ENCODE measurements around the gene MANEAL. TPM values are rescaled to one million over a fixed set of nuclear protein-coding genes. Genes with fewer than 3 reads are reported as not detected.

The MANEAL gene
- total and polyA plus RNA-seq, 2 of the 13 experiments (the other 11 are each of a cell fraction or from before 2014, with no cell fraction given): 20.8 to 26.4 TPM

DNA sequence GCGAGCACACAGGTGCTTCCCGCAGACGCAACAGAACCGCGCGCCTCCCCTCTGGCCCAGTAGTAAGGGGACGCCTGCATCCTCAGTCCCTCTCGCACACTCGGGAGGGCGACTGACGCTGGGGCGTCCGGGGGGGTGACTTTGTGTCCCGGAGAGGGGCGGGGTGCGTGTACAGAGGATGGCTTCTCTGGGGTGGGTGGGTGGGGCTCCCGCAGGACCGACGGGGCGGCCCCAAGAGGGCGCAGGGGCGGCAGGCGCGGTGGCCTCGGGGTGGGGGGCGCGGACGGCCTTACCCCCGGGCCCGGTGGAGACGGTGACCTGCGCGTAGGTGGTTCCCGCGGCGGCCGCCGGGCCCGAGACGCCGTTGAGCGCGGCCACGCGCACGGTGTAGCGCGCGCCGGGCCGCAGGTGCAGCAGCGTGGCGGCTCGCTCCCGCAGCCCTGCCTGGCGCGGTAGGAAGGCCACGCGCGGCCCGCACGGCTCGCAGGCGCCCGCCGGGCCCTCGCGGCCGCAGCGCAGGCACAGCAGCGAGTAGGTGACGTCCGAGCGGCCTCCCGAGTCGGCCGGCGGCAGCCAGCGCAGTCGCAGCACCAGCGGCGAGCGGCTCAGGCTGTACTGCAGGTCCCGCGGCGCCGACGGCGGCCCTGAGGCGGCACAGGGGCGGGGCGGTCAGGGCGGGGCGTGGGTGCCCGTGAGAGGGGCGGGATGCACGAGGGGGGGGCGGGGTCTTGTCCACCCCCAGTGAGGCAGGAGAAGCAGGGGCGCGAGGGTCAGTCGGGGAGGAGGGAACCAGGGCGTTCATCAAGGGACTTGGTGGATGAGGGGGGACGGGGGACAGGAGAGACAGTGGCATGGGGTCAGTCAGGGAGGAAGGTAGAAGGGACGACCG, 40.8 kb upstream of the MANEAL start (continued):
- TF ChIP-seq AGO1 (IDR thresholded peaks at IDR 0.05; ENCODE audit: low read depth, low read length, poor library complexity, severe bottlenecking) (no peak), SETDB1 (CRISPR knock-in tag; IDR thresholded peaks at IDR 0.05; ENCODE audit: borderline replicate concordance) (no peak), DMAP1 (CRISPR knock-in tag; IDR thresholded peaks at IDR 0.05) (no peak), HMGA1 (CRISPR knock-in tag; conservative IDR thresholded peaks at IDR 0.05) (no peak), SP4 (CRISPR knock-in tag; IDR thresholded peaks at IDR 0.05) (no peak), ZNF660 (CRISPR knock-in tag; IDR thresholded peaks at IDR 0.05; ENCODE audit: borderline replicate concordance, low read depth) (no peak), SNAI1 (CRISPR knock-in tag; IDR thresholded peaks at IDR 0.05; ENCODE audit: borderline replicate concordance) (no peak), MTA3 (CRISPR knock-in tag; IDR thresholded peaks at IDR 0.05) (no peak), FOXJ3 (CRISPR knock-in tag; IDR thresholded peaks at IDR 0.05; ENCODE audit: borderline replicate concordance) (no peak), SUZ12 (IDR thresholded peaks at IDR 0.05; ENCODE audit: low read depth, low read length) (no peak), ZNF777 (CRISPR knock-in tag; IDR thresholded peaks at IDR 0.05) (peak; percentile 97), ZFY (CRISPR knock-in tag; IDR thresholded peaks at IDR 0.05) (peak; percentile 36; the same call in 1 of the 2 replicates), ZNF780A (CRISPR knock-in tag; IDR thresholded peaks at IDR 0.05) (no peak), NR3C1 (CRISPR knock-in tag; IDR thresholded peaks at IDR 0.05) (no peak), MBNL3 (CRISPR knock-in tag; conservative IDR thresholded peaks at IDR 0.05) (no peak), NBN (conservative IDR thresholded peaks at IDR 0.05) (no peak)
- TF ChIP-seq, protein P1, sequence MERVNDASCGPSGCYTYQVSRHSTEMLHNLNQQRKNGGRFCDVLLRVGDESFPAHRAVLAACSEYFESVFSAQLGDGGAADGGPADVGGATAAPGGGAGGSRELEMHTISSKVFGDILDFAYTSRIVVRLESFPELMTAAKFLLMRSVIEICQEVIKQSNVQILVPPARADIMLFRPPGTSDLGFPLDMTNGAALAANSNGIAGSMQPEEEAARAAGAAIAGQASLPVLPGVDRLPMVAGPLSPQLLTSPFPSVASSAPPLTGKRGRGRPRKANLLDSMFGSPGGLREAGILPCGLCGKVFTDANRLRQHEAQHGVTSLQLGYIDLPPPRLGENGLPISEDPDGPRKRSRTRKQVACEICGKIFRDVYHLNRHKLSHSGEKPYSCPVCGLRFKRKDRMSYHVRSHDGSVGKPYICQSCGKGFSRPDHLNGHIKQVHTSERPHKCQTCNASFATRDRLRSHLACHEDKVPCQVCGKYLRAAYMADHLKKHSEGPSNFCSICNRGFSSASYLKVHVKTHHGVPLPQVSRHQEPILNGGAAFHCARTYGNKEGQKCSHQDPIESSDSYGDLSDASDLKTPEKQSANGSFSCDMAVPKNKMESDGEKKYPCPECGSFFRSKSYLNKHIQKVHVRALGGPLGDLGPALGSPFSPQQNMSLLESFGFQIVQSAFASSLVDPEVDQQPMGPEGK (CRISPR knock-in tag; IDR thresholded peaks at IDR 0.05): peak; percentile 50; the same call in 1 of the 2 replicates
- TF ChIP-seq, protein P2, sequence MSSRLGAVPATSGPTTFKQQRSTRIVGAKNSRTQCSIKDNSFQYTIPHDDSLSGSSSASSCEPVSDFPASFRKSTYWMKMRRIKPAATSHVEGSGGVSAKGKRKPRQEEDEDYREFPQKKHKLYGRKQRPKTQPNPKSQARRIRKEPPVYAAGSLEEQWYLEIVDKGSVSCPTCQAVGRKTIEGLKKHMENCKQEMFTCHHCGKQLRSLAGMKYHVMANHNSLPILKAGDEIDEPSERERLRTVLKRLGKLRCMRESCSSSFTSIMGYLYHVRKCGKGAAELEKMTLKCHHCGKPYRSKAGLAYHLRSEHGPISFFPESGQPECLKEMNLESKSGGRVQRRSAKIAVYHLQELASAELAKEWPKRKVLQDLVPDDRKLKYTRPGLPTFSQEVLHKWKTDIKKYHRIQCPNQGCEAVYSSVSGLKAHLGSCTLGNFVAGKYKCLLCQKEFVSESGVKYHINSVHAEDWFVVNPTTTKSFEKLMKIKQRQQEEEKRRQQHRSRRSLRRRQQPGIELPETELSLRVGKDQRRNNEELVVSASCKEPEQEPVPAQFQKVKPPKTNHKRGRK (CRISPR knock-in tag; IDR thresholded peaks at IDR 0.05): no peak
- TF ChIP-seq, protein P3, sequence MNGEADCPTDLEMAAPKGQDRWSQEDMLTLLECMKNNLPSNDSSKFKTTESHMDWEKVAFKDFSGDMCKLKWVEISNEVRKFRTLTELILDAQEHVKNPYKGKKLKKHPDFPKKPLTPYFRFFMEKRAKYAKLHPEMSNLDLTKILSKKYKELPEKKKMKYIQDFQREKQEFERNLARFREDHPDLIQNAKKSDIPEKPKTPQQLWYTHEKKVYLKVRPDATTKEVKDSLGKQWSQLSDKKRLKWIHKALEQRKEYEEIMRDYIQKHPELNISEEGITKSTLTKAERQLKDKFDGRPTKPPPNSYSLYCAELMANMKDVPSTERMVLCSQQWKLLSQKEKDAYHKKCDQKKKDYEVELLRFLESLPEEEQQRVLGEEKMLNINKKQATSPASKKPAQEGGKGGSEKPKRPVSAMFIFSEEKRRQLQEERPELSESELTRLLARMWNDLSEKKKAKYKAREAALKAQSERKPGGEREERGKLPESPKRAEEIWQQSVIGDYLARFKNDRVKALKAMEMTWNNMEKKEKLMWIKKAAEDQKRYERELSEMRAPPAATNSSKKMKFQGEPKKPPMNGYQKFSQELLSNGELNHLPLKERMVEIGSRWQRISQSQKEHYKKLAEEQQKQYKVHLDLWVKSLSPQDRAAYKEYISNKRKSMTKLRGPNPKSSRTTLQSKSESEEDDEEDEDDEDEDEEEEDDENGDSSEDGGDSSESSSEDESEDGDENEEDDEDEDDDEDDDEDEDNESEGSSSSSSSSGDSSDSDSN (CRISPR knock-in tag; IDR thresholded peaks at IDR 0.05): peak; percentile 17; the same call in 1 of the 2 replicates
- TF ChIP-seq, protein P4, sequence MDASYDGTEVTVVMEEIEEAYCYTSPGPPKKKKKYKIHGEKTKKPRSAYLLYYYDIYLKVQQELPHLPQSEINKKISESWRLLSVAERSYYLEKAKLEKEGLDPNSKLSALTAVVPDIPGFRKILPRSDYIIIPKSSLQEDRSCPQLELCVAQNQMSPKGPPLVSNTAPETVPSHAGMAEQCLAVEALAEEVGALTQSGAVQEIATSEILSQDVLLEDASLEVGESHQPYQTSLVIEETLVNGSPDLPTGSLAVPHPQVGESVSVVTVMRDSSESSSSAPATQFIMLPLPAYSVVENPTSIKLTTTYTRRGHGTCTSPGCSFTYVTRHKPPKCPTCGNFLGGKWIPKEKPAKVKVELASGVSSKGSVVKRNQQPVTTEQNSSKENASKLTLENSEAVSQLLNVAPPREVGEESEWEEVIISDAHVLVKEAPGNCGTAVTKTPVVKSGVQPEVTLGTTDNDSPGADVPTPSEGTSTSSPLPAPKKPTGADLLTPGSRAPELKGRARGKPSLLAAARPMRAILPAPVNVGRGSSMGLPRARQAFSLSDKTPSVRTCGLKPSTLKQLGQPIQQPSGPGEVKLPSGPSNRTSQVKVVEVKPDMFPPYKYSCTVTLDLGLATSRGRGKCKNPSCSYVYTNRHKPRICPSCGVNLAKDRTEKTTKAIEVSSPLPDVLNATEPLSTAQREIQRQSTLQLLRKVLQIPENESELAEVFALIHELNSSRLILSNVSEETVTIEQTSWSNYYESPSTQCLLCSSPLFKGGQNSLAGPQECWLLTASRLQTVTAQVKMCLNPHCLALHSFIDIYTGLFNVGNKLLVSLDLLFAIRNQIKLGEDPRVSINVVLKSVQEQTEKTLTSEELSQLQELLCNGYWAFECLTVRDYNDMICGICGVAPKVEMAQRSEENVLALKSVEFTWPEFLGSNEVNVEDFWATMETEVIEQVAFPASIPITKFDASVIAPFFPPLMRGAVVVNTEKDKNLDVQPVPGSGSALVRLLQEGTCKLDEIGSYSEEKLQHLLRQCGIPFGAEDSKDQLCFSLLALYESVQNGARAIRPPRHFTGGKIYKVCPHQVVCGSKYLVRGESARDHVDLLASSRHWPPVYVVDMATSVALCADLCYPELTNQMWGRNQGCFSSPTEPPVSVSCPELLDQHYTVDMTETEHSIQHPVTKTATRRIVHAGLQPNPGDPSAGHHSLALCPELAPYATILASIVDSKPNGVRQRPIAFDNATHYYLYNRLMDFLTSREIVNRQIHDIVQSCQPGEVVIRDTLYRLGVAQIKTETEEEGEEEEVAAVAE (CRISPR knock-in tag; IDR thresholded peaks at IDR 0.05; ENCODE audit: borderline replicate concordance): no peak

Data from HepG2 (cell line).